Thyroid gland (tissue), 4 donors: ENCODE results near the gene BRAF. TPM values are rescaled to one million over a fixed set of nuclear protein-coding genes. Genes with fewer than 3 reads are reported as not detected.
"Not testable (repeated sequence)": the region's sequence is repeated elsewhere in the genome, so short reads cannot be mapped to it uniquely, and the experiment has no call there.

ENCODE experiments used
- DNase-seq, 2 donors: peaks; one replicate each; pipeline ENCODE4 v3.0.0-alpha.2; 2019
- H3K27ac ChIP-seq, 3 donors: fragments of 200-600 bp; sonication (generic); 1 replicate in 2 of 3; 2 replicates in 1 of 3; pipeline ENCODE4 v1.5.1; 2016 to 2019; ENCODE audit warnings: mild to moderate bottlenecking in 1 of 3, moderate library complexity in 1 of 3
- H3K27me3 ChIP-seq: fragments of 200-600 bp; sonication (generic); one replicate; pipeline ENCODE4 v1.5.1; 2019
- H3K36me3 ChIP-seq, 2 donors: fragments of 200-600 bp; sonication (generic); one replicate each; pipeline ENCODE4 v1.5.1; 2016 to 2019
- H3K4me1 ChIP-seq, 2 donors: fragments of 200-600 bp; sonication (generic); one replicate each; pipeline ENCODE4 v1.5.1; 2017 to 2019
- H3K4me3 ChIP-seq, 3 donors: fragments of 200-600 bp; sonication (generic); replicated peaks in 1 of 3; 1 replicate in 2 of 3; 2 replicates in 1 of 3; pipeline ENCODE4 v1.5.1; 2016; ENCODE audit warnings: mild to moderate bottlenecking in 1 of 3
- H3K9me3 ChIP-seq: fragments of 200-600 bp; sonication (generic); one replicate; pipeline ENCODE4 v1.5.1; 2017
- POLR2A ChIP-seq, 2 donors: fragments of 450-650 bp; IDR thresholded peaks; one replicate each; pipeline ENCODE4 v1.6.1; 2017; ENCODE audit warnings: antibody characterized with exemption in 2 of 2, mild to moderate bottlenecking in 2 of 2, moderate library complexity in 1 of 2
- WGBS, 2 donors: methylation state at CpG; one replicate each; pipeline ENCODE4 v1.1.5; 2017; 5-methylcytosine and 5-hydroxymethylcytosine counted together
- intact Hi-C: fragments of 100-400 bp; cut with DNase I; formaldehyde crosslinking; loops from one replicate; pipeline ENCODE4 v1.15.1; 2023
- total RNA-seq, 4 donors: library from RNA; depleted of rRNA; stranded (reverse); fragments of >200 nt; gene quantifications; one replicate each; pipeline ENCODE4 v1.2.3, GENCODE V29; 2016
- TF ChIP-seq, protein P1 (sequence below), 6 experiments: fragments of 200-600 bp in 3 of 6; fragments of 450-650 bp in 3 of 6; sonication (generic) in 3 of 6; IDR thresholded peaks; one replicate each; pipeline ENCODE4 v1.5.1; 2016 to 2019; ENCODE audit warnings: antibody characterized with exemption in 6 of 6, mild to moderate bottlenecking in 2 of 6, inconsistent platforms in 1 of 6, moderate library complexity in 1 of 6

BRAF gene
- total RNA-seq, 4 donors from 2014 or later, result 71.5 to 135 (median 102) TPM

GRCh38 chr7:140677496-140677895, 247.2 kb downstream of the BRAF start:
- H3K27me3 ChIP-seq, result no peaks in the 10 kb centered on the region
- H3K4me3 ChIP-seq, result no peak overlapping the region
- H3K36me3 ChIP-seq, result peaks cover 6 to 11% of the 10 kb centered on the region in 2 donors
- H3K4me1 ChIP-seq, result peaks cover 23 to 24% of the 10 kb centered on the region in 2 donors
- H3K9me3 ChIP-seq, result no peaks in the 10 kb centered on the region
- no peak overlapping the region for H3K27ac ChIP-seq
- no peak for TF ChIP-seq POLR2A (IDR thresholded peaks at IDR 0.05)
- TF ChIP-seq, protein P1, sequence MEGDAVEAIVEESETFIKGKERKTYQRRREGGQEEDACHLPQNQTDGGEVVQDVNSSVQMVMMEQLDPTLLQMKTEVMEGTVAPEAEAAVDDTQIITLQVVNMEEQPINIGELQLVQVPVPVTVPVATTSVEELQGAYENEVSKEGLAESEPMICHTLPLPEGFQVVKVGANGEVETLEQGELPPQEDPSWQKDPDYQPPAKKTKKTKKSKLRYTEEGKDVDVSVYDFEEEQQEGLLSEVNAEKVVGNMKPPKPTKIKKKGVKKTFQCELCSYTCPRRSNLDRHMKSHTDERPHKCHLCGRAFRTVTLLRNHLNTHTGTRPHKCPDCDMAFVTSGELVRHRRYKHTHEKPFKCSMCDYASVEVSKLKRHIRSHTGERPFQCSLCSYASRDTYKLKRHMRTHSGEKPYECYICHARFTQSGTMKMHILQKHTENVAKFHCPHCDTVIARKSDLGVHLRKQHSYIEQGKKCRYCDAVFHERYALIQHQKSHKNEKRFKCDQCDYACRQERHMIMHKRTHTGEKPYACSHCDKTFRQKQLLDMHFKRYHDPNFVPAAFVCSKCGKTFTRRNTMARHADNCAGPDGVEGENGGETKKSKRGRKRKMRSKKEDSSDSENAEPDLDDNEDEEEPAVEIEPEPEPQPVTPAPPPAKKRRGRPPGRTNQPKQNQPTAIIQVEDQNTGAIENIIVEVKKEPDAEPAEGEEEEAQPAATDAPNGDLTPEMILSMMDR (IDR thresholded peaks at IDR 0.05), result no peak
- intact Hi-C loops, result loop anchor here (10.0 kb wide), 1 partner anchor 337 kb away; the partner anchor contains the start of gene MRPS33
- DNase-seq, result no peak
- 93 to 96% methylated on average over 3 of the region's 3 CpGs for WGBS, 2 donors

GRCh38 chr7:140676956-140677355, 247.8 kb downstream of the BRAF start:
- H3K27me3 ChIP-seq, H3K27ac ChIP-seq, DNase-seq, H3K9me3 ChIP-seq, H3K4me3 ChIP-seq: not testable (repeated sequence)
- H3K4me1 ChIP-seq, result peaks cover 23 to 27% of the 10 kb centered on the region in 2 donors
- peaks cover 3 to 11% of the 10 kb centered on the region in 2 donors for H3K36me3 ChIP-seq
- intact Hi-C loops, result loop anchor here (10.0 kb wide), 1 partner anchor 338 kb away; the partner anchor contains the start of gene MRPS33
- WGBS, 2 donors, result 94 to 99% methylated on average over 11 of the region's 11 CpGs

DNA sequence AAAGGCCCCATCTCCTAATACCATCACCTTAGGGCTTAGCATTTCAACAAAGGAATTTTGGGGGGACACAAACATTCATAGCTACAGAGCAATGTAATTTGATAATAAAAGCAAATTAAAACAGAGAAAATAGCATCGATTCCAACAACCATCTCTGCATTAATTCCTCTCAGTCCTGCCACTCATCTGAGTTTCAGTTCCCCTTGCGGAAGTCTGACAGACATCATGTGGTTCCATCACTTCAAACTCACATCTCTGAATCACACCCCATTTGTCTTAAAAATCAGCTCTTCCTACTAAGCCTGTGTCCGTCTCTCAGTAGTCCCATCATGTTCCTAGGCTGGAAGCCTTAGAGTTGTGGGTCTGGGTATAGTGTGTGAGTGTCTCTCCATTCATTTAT, 248.4 kb downstream of the BRAF start:
- 90 to 92% methylated on average over 3 of the region's 3 CpGs for WGBS, 2 donors
- DNase-seq, result no peak
- no peak for TF ChIP-seq POLR2A (IDR thresholded peaks at IDR 0.05)
- TF ChIP-seq, protein P1 (IDR thresholded peaks at IDR 0.05), result no peak
- peaks cover 0 to 11% of the 10 kb centered on the region in 2 donors for H3K36me3 ChIP-seq
- no peaks in the 10 kb centered on the region for H3K9me3 ChIP-seq
- H3K27ac ChIP-seq, result no peak overlapping the region
- H3K4me3 ChIP-seq, result no peak overlapping the region
- intact Hi-C loops, result loop anchor here (10.0 kb wide), 1 partner anchor 338 kb away; the partner anchor contains the start of gene MRPS33
- H3K4me1 ChIP-seq, result peaks cover 23 to 27% of the 10 kb centered on the region in 2 donors
- H3K27me3 ChIP-seq, result no peaks in the 10 kb centered on the region

DNA sequence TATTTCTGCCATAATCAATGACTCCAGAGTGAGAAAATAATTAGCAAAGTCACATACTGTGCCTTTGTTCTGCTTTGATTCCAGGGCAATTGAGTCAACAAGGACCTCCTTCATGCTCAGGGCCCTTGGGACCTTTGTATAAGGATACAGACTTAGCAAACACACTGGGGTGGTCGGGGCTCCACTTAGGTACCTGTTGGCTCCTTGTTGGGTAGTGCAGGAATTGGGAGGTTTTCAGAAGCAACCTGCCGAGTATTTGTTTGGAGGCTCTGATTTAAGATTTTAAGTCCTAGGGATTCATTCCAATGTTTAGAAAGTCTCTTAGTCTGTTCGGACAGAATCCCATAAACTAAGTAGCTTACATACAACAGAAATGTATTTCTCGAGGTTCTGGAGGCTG, 249.0 kb downstream of the BRAF start:
- no peak for DNase-seq
- WGBS, 2 donors, result 80 to 87% methylated on average over 4 of the region's 4 CpGs
- no peak overlapping the region for H3K4me3 ChIP-seq
- TF ChIP-seq POLR2A (IDR thresholded peaks at IDR 0.05), result no peak
- TF ChIP-seq, protein P1 (IDR thresholded peaks at IDR 0.05), result no peak
- no peak overlapping the region for H3K27ac ChIP-seq
- no peaks in the 10 kb centered on the region for H3K9me3 ChIP-seq
- H3K36me3 ChIP-seq, result peaks cover 0 to 7% of the 10 kb centered on the region in 2 donors
- no peaks in the 10 kb centered on the region for H3K27me3 ChIP-seq
- intact Hi-C loops, result loop anchor here (10.0 kb wide), 1 partner anchor 339 kb away; the partner anchor contains the start of gene MRPS33
- peaks cover 23 to 27% of the 10 kb centered on the region in 2 donors for H3K4me1 ChIP-seq

- intact Hi-C loops, result loop anchor here (10.0 kb wide), 1 partner anchor 340 kb away; the partner anchor contains the start of gene MRPS33
- Histone ChIP-seq H3K36me3 (peaks cover 0 to 5% of the 10 kb centered on the region in 2 donors), H3K27ac (no peak overlapping the region), H3K4me3 (no peak overlapping the region), H3K4me1 (peaks cover 23 to 27% of the 10 kb centered on the region in 2 donors), H3K27me3 (no peaks in the 10 kb centered on the region), H3K9me3 (no peaks in the 10 kb centered on the region)
- TF ChIP-seq, protein P1 (IDR thresholded peaks at IDR 0.05), result peak in 3 of 6 experiments; percentile 43 to 50 (median 48)
- no peak for TF ChIP-seq POLR2A (IDR thresholded peaks at IDR 0.05)
- 62 to 70% methylated on average over 8 of the region's 8 CpGs for WGBS, 2 donors
- peak; percentile 44 for DNase-seq
These were observed 249.6 kb downstream of the BRAF start for GRCh38 chr7:140674899-140675701.
